DND-41 (cell line): ENCODE data around the gene PACSIN1.

Experiments
- CTCF ChIP-seq: IDR thresholded peaks from 2 replicates; pipeline ENCODE4 v1.5.1; 2012; ENCODE audit warnings: borderline replicate concordance, low read length, moderate library complexity, mild to moderate bottlenecking; ENCODE audit not compliant: poor library complexity, severe bottlenecking; ENCODE audit errors: extremely low read depth
- EZH2 ChIP-seq: IDR thresholded peaks from 3 replicates; pipeline ENCODE4 v1.6.1; 2012; ENCODE audit warnings: borderline replicate concordance, low read depth, mild to moderate bottlenecking, moderate library complexity, low read length, inconsistent platforms; ENCODE audit not compliant: severe bottlenecking

GRCh38 chr6:34578445-34579262, 112.8 kb downstream of the PACSIN1 start:
- no peak for TF ChIP-seq EZH2
- no peak for TF ChIP-seq CTCF
